DMS153 (cell line): Measurements from ENCODE around the gene HBP1.
A peak's percentile ranks its signal among the peaks of the same experiment; 100 is the strongest.
"Not testable (repeated sequence)": the region's sequence is repeated elsewhere in the genome, so short reads cannot be mapped to it uniquely, and the experiment has no call there.

Experiments
- DNase-seq: peaks from one replicate; lab custom pipeline; 2025; lab: John Stamatoyannopoulos, UW

The HBP1 gene

DNA sequence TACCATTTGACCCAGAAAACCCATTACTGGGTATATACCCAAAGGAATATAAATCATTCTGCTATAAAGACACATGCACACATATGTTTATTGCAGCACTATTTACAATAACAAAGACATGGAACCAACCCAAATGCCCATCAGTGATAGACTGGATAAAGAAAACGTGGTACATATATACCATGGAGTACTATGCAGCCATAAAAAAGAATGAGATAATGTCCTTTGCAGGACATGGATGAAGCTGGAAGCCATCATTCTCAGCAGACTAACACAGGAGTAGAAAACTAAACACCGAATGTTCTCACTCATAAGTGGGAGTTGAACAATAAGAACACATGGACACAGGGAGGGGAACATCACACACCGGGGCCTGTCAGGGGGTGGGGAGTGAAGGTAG, 13.1 kb upstream of the HBP1 start:
- DNase-seq = not testable (repeated sequence)

DNA sequence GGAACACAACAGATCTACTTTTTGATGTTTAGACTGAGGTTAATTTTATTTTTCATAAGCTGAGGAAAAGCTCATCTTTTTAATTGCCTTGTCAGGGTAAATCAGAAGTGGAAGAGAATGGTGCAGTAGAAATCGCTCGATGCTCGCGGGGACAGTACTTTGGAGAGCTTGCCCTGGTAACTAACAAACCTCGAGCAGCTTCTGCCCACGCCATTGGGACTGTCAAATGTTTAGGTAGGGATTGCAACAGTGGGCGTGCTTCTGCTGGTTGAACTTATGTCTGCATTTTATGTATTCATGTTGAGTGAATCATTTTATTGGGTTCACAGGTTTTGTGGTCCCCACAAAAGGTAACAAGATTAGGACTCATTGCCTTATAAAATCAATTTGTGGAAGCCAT, 11.7 kb upstream of the HBP1 start:
- DNase-seq = no peak

DNA sequence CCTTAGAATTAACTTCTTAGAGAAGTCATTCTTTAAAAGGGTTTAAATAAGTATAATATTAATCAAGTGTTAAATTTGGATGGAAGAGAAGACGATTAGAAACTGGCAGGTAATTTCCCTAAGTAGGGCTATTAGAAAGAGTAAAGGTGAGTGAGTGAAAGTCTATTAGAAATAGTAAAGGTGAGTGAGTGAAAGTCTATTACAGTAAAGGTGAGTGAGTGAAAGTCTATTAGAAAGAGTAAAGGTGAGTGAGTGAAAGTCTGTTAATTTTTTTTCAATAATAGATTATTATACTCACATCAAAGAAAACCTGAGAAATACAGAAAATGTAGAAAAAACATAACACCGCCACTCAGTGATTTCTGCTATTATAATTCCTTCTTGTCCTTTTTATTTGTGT, 10.8 kb upstream of the HBP1 start:
- DNase-seq = no peak

DNA sequence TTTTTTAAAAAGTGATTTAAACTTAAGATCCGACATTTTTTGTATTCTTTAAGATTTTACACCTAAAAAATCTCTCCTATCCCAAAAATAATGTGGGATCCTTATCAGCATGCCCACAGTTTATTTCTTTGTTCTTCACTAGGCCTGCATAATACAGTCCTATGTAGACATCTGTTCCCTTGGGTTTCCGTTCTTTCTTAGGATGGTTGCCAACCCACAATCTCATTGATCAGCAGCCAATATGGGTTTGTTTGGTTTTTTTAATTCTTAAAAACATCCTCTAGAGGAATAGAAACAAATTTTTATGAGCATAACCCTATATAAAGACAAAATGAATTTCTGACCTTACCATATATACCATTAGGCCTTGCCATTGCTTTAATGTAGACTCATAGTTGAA, 8.4 kb upstream of the HBP1 start:
- DNase-seq = no peak

DNA sequence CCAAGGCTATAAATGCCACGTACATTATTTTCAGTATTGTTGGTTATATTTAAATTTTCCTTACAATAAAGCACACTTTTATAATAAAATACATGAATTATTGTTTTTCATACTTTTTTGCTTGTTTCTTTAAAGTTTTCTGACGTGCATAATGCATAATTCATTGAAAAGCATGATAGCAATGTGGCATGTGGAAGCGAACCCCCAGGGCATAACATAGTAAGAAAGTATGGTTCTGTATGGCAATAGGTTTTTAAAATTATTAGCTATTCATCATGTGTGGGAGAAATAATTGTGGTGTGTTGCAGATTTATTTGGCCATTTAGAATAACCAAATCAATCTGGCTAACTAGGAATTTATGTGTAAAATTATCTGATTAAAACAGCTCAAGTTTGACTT, 7.4 kb upstream of the HBP1 start:
- DNase-seq = no peak

DNA sequence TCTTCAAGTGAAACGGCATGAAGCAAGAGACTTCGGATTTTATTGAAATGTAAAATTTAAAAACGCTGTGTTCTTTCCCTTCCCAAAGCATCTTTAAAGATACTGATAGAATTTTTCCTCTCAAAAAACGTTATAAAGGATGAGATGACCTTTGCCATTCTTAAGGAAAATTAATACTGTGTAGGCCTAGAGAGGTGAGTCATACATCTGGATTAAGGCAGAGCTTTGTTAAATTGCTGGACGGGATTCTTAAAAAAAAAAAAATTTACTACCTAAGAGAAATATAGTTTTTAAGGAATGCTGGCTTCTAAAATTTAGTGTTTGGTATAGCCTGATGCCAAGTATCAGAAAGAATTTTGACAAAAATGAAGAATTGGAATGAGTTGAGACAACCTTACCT, 6.3 kb upstream of the HBP1 start:
- DNase-seq = no peak

DNA sequence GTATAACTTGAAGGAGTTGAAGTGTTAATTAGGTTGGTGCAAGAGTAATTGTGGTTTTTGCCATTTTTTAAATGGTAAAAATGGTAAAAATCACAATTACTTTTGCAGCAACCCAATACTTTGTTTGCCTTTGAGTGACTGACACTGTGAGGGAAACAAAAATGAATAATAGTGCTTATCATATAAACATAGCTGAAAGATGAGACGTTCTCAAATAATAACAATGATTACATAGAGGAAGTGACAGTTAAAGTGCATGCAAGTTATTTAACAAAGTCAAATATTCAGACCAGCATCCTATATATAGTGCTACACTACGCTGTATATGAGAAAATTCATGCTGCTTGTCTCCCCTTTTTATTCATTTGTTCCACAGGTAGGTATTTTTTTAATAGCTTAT, 4.7 kb upstream of the HBP1 start:
- DNase-seq = no peak

DNA sequence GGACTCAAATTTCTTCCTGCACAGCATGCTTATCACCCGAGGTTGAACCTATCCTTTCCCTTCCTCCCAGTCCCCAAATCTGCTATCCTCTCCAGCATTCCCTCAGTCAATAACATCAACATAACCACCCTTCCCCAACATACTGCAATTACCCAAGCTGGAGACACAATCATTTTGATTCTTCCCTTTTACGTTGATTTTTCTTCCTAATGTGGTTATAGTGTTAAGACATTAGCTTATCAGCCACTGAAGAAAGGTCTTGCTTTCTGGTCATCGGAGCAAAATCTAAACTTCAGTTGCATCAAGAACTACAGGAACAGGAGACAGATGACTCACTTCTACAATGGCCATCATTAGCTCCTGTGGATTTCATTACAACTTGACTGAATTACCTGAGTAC, 3.5 kb upstream of the HBP1 start:
- no peak for DNase-seq

DNA sequence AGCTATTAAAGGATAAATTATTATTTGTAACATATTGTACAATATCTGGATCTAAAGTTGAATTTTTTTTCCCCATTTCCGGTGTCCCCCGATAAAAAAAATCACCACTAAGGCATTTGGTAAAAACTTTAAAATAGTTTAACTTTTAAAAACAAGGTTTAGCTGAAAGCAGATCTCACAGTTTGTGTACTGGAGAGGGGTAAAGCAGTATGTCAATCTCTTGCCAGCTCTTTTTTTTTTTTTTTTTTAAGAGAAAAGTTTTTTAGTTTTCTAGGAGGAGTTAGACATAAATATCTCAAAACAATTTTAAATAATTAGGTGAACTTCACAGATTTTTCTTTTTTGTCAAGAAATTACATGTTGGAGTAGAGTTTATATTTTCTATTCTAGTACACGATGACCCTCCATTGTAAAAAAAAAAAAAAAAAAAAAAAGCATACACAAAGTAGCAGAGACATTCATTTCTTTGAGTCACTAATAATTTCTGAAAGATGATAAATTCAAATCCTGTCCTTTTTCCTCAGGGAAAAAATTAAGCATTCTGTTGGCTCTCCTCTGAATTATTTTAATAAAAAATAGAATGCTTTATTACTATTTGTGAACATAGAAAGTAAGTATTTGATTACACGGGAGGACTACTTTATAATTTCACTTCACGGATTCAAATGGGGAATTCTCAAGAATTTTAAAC, 1.9 kb upstream of the HBP1 start:
- no peak for DNase-seq

DNA sequence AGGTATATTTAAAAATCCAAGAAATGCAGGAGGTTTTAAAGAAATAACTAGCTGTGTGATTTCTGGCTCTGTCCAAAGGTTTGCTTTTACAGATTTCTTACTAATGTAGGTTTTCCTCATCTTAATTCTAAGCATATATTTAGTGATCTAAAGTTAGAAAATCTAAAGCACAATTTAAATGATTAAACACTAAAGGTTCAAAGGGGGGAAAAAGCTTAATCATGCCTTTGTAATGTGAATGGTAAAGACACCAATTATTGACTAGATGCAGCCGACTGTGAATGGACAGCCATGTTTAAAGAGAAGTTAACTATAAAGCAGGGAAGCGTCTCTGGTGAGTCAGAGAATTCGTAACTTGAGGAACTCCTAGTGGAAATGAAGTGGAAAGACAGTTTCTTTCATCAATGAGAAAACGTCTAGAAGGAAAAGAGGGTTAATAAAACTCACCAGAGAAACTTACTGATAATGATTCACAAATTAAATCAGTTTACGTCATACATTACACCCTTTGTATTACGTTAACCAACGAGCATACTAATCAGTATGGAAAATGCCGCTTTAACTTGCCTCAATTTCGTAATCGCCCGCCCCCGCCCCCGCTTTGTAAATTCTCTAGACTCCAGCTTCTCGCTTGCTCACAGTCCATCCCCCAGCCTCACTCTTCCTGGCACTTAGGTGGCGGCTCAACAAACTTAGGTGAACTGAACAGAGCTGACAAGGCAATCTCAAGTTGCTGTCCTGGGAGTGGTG, 1.1 kb upstream of the HBP1 start:
- DNase-seq = no peak

DNA sequence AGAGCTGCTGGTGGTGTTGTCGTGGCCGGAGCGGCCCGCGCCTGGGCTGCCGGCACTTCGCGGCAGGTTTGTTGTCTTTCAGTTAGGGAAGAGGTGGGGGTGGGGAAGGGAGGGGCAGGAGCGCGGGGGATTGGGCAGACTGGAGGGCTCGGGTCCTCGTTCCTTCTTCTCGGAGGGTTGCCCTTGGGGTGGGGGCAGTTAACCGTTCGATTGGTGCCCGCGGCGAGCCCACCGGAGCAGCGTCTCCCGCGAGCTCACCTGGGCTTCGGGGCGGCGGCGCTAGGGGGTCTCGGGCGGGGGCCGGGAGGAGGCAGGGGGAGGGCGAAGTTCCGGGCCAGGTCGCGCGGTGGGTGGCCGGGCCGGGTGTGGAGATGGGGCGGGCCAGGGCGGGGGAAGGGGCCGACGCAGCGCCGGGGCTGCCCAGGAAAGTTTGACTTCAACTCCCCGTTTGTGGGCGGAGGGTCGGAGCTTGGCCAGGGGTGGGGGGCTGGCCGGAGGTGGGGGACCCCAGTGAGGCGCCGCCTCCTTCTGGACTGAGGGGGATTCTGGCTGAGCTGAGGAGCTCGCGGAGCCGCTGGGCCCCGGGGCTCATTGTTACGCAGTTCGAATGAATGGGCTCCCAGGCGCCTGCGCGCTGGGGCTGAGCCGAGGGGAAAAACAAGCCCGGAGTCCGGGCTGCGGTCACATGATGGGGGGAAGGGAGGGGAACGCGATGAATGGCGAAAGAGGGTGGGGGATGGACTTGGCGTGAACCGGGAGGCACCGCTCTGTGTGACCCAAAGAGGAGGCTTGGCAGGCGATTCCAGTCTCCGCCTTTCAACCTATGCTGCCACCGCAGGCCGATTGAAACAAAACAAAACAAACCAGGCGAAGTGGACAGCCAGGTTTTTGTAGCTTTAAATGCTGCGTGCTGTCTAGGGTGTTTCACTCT, 582 bp downstream of the HBP1 start:
- peak; percentile 96 for DNase-seq

DNA sequence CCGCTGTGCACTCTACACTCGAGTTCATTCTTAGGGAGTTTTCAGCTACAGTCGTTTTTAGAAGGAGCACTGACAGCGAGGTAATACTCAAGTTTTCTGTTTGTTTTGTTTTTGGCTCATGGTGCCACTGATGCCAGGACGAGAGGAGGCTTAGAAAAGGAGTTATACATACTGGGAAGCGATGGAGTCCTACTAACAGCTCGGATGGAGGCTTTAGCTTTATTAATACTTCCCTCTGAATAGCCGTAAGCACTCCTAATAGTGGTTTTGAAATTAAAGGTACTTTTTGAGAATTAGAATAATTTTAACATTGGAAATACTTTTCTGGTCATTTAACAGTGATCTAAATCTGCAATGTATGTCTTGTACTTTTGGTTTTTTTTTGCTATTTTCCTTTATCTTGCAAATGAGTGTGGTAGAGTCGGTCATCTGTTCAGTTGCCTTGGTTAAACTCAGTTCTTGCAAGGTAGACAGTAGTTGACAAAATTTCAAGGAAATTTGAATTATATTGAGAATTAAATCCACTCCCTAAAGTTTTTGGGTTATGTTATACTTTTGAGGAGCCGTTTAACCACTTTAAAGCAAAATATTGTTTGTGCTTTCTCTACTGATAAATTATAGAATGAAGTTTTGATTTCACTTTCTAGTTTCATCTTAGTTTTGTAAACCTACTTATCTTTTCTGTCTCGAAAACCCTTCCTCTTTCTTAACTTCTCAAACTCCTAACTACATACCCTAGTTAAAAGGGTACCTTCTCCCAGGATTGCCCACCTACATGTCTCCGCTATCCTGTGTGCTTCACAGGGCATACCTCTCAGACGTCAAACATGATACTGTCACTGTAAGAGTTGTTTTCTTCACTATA, 1.5 kb downstream of the HBP1 start:
- DNase-seq = no peak

DNA sequence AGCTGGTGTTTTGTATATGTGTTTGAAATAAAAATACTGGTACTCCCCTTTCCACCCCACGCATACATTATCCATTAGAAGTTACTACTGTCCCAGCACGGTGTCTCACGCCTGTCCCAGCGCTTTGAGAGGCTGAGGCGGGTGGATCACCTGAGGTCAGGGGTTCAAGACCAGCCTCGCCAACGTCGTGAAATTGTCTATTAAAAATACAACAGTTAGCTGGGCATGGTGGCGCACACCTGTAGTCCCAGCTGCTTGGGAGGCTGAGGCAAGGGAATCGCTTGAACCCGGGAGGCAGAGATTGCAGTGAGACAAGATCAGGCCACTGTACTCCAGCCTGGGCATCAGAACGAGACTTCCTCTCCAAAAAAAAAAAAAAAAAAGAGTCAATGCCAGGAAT, 2.7 kb downstream of the HBP1 start:
- no peak for DNase-seq

DNA sequence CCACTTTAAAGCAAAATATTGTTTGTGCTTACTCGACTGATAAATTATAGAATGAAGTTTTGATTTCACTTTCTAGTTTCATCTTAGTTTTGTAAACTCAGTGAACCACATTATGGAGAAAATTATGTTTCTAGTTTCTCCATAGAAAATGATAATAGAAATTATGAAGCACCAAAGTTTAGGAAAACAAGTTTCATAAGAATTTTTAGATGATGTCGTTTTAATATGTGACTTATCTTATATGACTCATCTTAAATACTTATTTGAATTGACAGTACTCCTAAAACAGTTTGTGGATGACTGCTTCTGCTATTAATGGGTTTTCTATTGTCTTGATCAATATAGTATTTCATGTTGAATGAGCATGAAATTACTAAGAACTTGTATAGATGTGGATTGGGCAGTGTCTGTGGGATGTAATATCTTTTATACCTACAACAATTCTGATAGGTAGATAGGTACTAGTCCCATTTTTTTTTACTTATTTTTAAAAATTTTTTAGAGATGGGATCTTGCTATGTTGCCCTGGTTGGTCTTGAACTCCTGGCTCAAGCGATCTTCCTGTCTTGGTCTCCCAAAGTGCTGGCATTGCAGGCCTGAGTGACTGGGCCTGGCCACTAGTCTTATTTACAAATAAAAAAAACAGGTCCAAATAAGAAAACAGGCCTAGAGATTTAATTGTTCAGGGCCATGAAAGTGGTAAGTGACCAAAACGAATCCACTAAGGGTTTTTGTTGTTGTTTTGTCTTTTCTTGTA, 3.7 kb downstream of the HBP1 start:
- DNase-seq = no peak

DNA sequence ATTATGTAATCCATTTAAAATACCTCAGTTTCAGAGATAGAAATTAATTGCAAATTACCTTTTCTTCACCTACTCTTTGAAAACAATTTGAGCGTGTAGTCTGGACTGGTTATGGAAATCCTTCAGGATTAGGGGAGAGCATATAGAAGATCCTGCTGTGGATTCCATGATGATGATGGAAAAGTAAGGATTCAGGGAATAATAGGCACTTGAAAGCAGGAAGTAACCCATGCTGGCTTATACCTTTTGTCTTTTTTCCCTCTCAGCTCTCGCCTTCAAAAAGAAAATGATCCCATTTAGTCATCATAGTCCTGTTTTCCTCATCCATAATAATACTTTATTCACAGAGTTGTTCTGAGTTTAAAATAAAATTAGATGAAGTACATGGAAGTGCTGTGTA, 4.4 kb downstream of the HBP1 start:
- peak; percentile 32 for DNase-seq

DNA sequence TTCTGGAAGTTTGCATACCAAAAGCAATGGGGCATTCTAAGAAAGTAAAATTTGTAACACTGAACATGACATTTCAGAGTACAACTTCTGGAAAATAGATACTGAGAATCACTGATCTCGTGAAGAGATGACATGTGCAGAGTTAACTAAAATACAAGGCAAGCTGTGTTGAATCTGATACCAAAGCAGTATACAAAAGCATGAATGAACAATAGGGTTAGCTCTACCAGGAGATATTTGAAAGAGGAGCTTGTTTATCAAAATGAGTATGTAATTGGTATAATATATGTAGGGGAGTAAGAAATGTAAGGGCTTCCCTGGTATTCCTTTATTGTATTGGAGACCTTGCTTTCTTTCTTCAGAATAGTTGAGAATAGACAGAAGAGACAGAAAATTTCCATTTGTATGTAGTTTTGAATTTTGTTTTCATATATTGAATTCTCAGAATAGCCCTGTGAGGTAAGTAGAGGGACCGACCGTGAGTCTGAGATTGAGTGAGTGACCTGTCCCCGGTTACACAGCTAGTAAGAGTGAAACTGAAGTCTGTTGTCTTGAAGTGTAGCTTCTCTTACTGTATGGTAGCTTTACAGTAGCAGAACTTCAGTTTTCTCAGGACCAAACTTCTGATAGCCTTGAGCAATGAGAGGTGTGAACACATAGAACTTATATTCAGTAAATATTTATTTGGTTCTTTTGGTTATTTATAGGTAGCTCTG, 5.0 kb downstream of the HBP1 start:
- DNase-seq = no peak

DNA sequence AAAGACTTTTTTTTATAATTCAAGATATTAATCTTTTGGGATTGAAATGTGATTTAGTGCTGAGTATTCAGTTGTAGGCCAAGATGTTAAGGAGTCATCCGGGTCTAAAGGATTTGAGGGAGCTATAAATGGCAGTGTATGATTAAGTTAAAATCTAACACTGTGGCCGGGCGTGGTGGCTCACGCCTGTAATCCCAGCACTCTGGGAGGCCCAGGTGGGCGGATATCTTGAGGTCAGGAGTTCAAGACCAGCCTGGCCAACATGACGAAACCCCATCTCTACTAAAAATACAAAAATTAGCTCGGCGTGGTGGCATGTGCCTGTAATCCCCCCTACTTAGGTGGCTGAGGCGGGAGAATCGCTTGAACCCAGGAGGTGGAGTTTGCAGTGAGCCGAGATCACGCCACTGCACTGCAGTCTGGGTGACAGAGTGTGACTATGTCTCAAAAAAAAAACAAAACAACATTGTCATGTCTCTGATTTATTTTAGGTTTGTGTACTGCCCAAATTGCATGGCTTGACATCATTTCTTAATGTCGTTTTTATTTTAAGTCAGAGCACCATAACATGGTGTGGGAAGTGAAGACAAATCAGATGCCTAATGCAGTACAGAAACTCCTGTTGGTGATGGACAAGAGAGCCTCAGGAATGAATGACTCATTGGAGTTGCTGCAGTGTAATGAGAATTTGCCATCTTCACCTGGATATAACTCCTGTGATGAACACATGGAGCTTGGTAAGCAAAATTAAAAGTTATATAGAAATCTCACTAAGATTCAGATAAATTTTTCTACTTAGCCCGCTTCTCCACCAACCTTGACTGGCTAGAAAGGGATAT, 10.7 kb downstream of the HBP1 start:
- no peak for DNase-seq

DNA sequence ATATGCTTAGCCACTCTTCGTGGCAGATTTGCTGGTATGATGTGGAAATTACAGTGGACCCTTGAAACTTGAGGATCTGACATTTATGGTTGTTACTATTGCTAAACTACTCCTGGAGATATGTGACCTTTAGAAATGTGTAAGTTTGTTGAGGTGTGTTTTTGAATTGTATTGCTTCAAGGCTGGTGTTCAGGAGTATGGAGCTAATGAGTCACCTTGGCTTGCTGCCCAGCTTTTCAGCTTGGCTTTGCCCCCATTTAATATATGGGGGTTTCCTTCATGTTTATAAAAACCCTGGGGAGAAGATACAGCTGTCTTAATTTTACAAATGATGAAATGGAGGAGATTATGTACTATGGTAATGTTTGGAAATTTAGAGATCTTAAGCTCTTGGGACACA, 11.6 kb downstream of the HBP1 start:
- no peak for DNase-seq

DNA sequence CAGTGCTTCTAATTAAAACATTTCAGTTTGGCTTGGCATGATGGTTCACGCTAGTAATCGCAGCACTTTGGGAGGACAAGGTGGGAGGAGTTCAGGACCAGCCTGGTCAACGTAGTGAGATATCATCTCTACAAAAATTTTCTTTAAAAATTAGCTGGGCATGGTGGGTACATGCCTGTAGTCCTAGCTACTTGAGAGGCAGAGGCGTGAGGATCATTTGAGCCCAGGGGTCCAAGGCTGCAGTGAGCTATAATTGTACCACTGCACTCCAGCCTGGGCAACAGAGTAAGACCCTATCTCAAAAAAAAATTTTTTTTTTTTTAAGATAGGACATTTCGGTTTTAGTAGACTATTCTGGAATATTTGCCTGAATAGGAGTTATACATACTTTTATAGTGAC, 12.4 kb downstream of the HBP1 start:
- no peak for DNase-seq

DNA sequence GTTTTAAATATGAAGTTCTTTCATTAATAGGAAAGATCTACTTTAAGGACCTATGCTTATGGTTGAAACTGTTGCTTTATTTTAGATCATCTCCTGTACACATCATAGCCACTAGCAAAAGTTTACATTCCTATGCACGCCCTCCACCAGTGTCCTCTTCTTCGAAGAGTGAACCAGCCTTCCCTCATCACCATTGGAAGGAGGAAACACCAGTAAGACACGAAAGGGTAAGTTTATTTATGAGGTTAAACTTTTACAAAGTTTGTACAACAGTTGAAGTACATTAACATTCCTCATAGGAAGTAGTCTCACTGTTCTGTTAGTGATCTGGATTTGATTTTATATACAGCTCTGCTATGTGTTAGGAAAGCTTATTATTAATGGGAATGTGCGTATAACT, 16.9 kb downstream of the HBP1 start:
- DNase-seq = no peak
